ENCODE data around the gene PRF1.
"Not testable (repeated sequence)": the region's sequence is repeated elsewhere in the genome, so short reads cannot be mapped to it uniquely, and the experiment has no call there.

Gene PRF1

DNA sequence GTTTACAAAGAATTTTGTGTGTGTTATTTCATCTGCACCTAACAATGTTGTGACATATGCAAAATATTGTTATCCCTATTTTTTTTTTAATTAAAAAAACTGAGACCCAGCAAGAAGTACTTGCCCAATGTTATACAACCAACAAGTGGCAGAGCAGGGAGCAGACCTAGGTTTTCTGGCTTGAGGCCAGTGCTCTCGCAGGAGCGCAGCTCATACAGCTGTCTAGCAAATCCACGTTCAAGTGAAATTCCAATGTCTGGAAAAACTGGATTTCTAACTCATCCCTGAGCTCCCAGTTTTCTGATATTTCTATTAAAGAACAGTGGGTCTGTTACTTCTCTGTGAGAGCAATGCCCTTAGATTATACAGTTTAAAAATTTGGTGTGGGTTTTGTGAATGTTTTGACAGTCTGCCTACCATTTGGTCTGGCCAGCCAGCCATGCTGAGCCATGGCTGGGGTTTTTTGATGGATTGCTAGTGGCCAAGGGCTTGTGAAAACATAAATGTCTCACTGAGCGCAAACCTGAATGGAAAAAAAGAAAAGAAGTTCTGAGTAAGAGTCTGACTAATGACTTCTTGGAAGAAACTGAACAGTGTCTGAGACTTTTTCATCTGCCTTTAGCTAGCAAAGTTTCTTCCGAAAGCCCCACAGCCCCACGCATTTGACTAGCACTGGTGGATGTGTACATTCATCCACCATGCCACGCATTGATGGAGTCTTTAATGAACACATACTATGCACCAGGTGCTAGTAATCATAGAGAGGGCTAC lies 15.4 kb upstream of the PRF1 start:
- DNase-seq (ENCODE audit: low read depth in 2 of 2): no peak

DNA sequence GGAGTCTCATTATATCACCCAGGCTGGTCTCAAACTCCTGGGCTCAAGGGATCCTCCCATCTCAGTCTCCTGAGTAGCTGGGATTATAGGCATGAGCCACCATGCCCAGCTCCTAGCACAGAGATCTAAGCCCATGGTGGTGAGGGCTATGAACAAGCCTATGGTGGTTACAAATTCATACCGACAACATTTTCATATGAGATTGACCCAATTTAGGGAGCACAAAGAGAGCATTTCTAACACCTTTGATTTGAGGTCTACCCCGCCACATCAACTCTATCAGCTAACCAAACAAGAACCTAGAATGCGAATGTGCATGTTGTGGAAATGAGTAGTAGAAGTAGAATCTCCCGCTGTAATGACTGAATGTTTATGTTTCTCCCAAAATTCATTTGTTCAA lies 14.2 kb upstream of the PRF1 start:
- DNase-seq (ENCODE audit: low read depth in 2 of 2): no peak

DNA sequence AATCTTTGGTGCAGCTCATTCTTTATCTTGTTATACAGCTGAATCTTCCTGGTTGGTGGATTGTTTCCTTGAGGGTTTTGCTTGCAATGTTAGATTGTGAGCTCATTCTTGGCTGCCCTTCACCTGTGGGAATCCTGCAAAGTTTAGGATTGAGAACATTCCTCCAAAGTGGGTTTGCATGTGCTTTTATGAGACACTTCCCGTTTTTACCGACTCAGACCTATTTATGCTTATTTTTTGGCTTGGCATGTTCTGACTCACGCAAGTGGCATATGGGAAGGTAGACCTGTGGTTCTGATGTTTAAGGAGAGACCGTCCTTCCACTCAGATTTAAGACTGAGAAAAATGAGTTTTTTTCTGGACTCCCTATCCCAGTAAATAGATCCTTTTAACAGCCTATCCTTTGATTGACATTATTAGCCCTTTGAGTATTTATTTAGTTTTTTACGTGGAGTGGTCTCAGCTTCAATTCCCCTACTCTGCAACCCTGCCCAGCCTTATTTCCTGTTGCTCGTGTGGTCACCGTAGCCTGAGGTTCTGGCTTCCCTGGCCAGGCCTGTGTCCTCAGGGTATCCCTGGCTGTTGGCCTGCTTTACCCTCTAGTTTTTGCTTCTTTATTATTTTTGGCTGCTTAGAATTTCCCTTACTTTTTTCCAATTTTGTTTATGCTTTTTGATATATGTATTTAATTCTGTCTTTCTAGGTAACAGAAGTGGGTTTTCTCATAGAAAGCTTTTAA lies 13.4 kb upstream of the PRF1 start:
- DNase-seq (ENCODE audit: low read depth in 2 of 2): no peak

DNA sequence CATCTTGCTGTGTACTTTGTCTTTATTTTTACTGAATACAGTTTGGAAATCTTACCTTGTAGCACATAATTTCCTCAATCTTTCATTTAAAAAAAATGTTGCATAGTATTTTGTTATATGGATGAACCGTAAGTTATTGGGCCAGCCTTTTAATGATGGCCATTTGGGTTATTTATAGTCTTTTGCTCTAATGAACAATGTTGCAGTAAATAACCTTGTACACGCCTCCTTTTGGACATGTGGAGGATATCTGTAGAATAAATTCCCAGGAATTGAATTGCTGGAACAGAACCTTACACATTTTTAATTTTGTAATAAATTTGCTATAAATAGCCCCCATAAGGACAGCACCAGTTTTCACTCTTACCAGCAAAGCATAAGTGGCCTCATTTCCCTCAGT lies 12.7 kb upstream of the PRF1 start:
- no peak for DNase-seq (ENCODE audit: low read depth in 2 of 2)

DNA sequence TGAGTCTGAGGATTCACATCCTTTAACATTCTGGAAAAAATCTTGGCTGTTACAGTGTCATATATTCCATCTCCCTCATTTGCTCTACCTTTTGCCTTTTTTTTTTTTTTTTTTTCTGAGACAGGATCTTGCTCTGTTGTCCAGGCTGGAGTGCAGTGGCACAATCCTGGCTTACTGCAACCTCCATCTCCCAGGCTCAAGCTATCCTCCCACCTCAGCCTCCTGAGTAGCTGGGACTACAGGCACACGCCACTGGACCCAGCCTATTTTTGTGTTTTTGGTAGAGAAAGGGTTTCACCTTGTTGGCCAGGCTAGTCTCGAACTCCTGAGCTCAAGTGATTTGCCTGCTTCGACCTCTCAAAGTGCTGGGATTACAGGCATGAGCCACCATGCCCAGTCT lies 11.8 kb upstream of the PRF1 start:
- not testable (repeated sequence) for DNase-seq (ENCODE audit: low read depth in 2 of 2)

DNA sequence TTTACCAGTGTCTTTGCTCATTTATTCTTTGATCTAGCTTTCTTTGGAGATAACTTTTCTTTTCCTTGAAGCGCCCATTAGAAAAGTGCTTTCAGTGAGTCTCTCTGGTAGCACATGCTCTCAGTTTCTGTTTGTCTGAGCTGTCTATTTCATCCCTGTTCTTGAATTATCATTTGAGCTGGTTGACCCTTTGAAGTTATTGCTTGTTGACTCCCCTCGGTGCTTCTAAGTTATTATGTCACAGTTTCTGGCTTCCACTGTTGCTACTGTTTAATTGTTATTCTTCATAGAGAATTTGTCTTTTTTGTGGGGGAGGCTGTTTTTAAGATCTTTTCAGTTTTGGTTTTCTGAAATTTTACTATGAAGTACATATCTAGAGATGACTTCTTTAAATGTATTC lies 11.4 kb upstream of the PRF1 start:
- no peak for DNase-seq (ENCODE audit: low read depth in 2 of 2)

DNA sequence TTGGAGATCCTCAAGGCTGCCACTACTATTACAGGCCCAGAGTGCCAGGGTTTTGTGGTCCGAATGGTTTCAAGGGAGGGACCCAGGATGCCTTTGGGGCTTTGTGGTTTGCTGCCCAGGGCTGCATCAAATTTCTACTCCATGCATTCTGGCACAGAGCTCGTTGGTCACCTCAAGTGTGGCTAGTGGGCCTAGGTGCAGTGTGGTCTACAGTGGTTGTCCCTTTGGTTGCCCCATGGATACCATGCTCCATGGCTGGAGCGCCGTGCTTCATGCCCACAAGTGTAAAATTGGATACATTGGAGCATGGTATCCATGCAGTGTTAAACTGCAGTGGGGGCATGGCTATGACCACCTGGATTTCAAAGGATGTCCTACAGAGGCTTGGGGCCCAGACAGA lies 5.4 kb upstream of the PRF1 start:
- DNase-seq (ENCODE audit: low read depth in 2 of 2): no peak

DNA sequence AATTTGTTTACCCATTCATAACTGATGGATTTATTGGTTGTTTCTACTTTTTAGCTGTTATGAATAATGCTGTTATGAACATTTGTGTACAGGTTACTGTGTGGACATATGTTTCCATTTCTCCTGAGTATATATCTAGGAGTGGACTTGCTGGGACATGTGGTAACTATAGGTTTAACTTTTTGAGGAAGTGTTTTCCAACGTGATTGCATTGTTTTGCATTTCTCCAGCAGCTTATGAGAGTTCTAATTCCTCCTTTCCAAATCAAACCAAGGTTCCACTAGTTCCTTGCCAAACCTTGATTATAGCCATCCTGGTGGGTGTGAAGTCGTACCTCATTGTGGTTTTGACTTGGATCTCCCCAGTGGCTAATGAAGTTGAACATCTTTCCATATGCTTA lies 2.6 kb upstream of the PRF1 start:
- no peak for DNase-seq (ENCODE audit: low read depth in 2 of 2)

DNA sequence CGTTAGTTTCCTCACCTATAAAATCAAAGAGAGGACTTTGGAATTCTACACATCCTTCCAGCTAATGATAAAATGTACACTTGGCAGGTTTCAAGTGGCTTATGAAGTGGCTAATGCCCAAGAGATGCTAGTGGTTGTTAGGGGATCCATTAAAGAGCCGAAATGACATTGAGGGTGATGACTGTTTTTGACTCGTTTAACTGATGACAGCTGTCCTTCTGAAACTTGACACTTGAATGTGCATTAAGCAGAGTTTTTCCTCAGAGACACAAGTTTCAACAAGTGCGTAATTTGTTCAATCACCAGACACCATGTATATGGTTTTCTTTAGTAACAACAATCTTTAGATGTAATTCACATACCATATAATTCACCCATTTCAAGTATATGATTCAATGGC lies 1.6 kb upstream of the PRF1 start:
- no peak for DNase-seq (ENCODE audit: low read depth in 2 of 2)

DNA sequence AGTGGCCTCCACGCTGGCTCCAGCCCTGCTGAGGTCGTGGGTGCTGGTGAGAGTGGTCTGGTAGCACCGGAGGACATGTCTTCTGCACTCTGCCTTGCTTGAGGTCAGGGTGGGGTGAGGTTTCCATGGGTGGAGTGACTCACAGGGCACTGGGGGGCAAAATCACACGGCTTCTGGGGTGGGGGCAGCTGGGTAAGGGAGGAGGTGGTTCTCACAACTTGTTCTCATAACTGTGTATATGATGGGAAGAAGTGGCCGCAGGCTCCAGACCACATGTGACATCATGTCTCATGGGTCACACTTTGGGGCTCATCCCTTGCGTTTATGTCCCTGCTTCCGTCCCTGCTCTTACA lies 884 bp upstream of the PRF1 start:
- peak; percentile 53 to 63 for DNase-seq (ENCODE audit: low read depth in 2 of 2)

DNA sequence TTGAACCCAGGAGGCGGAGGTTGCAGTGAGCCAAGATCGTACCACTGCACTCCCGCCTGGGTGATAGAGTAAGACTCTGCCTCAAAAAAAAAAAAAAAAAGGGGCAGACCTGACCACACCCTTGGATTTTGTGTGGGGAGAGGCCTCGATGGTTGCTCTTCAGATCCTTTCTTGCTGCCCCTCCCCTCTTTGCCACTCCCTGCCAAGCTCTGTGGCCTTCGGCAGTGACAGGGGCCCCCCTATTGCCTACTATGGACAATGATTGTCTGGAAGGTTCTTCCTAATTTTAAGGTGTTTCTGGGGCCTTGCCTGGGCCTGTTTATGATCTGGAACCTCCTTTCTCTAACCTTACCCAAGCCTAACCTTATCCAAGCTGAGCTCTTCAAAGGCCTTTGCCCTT lies 795 bp downstream of the PRF1 start:
- no peak for DNase-seq (ENCODE audit: low read depth in 2 of 2)

DNA sequence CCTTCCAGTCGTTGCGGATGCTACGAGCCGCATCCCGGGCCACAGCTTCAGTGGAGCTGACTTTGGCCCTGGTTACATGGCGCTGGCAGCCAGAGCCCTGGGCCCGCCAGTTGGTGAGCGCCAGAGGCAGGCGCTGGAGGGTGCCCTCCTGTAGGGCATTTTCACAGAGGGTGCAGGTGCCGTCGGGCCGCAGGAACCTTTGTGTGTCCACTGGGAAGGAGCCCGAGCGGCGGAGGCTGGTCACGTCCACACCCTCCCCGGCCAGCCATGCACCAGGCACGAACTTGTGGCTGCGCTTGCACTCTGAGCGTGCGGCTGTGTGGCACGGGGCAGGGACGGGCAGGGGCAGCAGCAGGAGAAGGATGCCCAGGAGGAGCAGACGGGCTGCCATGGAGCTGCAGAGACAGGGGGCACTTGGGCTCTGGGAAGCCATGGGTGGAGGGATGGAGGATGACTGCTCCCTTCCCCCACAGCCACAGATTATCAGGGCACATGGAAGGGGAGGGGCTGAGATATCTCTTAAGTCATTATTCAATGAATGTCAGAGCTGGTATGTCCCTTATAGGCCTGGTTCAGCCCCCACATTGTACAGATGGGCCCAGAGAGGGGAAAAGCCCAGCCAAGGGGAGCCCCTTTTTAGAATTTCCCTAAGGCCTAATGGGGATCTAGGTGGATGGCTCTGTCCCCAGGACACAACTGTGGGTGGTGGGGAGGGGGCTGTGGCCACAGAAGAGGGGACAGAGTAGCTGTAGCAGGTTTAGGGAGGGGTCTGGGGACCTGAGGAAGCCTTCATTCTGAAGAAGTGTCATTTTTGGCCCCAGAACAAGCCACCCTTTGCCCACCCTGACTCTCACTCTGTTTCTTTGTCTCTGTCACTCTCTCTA lies 1.8 kb downstream of the PRF1 start:
- DNase-seq (ENCODE audit: low read depth in 2 of 2): no peak

DNA sequence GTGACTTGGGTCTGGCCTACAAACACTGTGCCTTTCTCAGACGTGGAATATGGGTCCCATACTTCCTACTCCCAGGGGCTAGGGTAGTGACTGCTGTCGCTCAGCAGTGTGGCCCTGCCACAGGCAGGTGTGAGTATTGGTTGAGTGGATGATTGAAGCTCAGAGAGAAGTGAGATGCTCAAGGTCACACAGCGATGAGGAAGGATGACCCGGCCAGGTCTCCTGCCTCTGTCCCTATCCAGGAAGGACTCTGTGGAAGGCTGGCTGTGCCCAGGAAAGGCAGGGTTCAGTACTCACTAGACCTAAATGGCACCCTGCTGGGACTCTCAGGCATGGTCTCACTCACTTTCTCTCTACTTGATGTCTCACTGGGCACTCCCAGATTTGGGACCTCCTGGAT lies 2.8 kb downstream of the PRF1 start:
- no peak for DNase-seq (ENCODE audit: low read depth in 2 of 2)

DNA sequence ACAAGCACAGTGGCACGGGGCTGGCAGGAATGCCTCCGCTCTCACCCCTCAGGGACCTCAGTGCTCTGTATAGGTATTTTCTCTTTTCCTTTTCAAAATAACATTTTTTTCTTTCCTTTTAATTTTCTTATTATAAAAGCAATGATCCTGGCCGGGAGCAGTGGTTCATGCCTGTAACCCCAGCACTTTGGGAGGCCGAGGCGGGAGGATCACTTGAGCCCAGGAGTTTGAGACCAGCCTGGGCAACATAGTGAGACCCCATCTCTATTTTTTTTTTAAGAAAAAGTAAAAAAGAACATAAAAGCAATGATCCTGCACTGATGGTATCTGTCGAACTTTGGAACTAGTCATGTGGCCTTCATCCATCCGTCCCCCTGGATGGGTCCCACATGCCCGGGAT lies 3.2 kb downstream of the PRF1 start:
- DNase-seq (ENCODE audit: low read depth in 2 of 2): no peak

DNA sequence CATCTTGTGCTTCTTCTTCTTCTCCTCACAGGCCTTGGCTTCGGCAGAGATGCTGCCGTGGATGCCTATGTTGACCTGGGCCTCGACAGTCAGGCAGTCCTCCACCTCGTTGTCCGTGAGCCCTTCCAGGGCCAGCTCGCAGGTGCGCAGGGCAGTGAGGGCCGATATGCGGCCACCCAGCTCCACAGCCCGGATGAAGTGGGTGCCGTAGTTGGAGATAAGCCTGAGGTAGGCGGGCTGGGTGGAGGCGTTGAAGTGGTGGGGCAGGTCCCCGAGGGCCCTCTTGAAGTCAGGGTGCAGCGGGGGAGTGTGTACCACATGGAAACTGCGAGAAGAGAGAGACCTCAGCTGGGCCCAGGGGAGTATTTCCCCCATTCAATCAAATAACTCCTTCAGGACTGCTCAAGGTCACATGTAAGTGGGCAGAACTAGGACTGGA lies 3.7 kb downstream of the PRF1 start:
- DNase-seq (ENCODE audit: low read depth in 2 of 2): no peak

DNA sequence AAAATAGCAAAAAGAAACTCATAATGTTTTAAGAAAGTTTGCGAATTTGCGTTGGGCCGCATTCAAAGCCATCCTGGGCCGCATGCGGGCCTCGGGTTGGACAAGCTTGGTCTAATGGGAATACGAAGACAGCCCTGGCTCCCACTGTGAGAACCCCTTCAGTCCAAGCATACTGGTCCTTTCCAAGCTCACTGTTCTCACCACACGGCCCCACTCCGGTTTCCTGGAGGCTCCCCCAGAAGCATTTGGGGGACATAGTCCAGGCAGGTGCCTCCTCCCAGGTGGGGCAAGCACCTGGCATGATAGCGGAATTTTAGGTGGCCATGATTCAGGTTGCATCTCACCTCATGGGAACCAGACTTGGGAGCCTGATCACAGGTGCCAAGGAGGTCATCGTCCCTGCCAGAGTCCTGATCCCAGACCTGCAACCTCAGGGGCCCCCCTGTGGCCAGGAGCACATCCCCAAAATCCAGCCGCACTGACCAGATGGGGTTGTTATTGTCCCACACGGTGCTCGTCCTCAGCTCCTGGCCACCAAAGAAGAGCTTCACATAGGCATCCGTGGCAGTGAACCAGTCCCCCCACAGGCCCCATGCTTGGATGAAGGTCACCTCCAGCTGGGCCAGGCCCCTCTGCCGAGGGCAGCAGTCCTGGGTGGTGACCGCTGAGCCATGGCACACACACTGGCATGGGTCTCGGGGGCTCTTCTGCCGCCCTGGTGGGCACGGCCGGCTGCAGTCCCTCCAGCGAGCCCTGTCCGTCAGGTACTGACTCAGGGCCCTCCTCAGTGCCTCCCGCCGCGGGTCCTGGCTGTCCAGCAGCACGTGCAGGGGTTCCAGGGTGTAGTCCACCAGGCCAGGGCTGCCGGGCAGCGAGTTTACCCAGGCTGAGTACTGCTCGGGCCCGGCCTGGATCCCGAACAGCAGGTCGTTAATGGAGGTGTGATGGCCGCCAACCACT lies 4.4 kb downstream of the PRF1 start:
- DNase-seq (ENCODE audit: low read depth in 2 of 2): no peak

DNA sequence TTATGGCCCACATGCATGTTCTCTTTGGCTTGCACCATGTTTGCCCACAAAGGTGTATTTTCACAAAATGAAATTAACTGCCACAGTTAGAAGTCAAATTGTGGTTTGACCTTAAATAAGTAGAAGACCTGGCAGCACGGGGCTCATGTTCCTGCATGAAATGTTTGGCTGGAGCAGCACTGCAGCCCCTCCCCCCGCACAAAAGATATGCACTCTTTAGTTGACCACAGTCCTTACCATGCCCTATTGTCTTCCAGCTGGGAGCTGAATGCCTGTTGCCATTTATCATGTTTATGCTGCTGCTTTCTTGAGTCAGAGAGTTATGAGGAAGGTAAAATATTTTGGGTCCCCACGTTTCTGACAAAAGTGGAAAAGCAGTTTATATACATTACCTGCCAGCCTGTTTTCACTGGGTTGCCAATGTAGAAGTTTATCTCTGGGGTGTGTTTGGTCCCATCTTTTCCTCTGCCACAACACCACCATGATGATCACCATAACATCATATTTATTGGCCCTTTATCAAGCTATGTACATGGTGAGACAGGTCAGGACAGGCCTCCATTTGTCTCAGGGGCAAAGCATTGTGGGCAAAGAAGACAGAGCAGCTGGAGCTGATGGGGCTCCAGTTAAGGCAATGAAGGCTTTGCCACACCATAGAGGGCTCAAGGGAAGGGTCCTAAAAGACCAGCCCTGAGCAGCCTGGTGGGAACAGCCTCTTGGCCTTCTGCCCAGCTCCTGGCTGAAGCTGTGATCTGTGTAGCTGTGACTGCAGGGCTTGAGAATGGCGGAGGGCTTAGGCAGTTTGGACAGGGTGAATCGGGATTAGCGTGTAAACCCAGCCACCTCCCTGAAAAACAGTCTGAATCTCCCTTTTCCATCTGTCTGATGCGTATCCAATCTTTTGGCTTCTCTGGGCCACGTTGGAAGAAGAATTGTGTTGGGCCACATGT lies 5.4 kb downstream of the PRF1 start:
- no peak for DNase-seq (ENCODE audit: low read depth in 2 of 2)

DNA sequence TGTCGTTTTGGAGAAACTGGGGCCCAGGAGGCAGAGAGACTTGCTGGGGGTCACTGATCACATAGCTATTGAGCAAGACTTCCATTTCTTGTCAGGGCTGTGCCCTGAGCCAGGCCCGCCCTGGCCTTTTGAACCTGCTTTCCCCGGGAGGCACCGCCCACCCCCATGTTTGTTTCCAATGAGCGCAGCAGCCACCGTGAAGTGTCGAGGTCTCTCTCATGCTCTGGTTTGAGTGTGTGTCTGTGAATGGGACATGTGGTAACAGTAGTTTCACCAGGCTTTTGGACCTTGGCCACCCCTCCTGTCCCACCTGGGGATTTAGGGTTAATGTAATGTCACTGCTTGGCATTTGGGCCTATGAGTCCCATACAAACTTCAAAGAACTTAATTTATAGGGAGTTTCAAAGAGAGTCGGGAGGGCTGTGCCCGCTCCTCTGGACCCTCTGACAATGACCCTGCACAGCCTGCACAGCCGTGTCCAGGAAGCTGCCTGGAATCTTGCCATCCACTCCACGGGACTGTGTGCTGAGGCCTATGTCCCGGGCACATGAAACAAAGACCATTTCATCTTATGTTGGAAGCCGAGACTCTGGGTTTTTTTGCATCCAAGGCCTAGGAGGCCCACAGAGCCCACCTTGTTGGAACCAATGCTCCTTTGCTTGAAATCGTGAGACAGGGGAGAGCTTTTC lies 6.3 kb downstream of the PRF1 start:
- no peak for DNase-seq (ENCODE audit: low read depth in 2 of 2)

DNA sequence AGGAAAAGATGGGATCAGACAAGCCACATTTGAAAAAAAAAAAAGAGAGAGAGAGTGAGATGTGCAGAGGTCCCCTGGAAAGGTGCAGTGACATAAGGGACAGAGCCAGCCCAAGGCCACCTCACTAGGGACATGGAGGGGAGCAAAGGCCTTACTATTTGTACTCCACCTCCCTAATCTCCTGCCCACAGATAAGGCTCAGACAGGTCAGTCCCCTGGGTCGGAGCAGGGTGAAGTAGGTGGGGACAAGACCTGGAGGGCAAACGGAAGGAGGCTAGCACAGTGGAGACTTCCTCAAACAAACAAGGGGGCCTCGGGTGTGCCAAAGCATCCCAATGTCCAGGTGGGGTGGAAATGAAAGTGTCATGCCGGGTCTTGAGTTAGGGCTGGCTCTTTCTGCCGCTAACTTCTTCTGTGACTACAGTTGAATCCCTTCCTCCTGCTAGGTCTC lies 7.0 kb downstream of the PRF1 start:
- no peak for DNase-seq (ENCODE audit: low read depth in 2 of 2)

DNA sequence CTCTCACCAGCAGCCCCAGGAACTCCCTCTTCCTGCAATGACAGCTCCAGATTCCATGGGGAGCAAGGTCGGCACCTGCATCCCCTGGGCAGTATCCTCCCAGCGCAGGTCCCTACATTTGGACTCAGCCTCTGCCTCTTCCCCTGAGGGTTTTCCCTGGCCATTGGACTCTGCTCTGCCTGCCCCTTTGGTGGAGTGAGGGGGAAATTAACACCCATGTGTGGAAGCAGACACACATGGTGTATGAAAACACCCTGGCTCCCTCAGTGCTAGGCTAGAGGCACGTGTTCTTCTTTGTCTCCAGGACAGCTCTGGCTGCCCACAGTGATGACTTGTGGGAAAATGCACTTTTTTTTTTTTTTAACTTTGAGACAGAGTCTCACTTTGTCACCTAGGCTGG lies 8.4 kb downstream of the PRF1 start:
- no peak for DNase-seq (ENCODE audit: low read depth in 2 of 2)

All from stimulated activated CD8-positive, alpha-beta memory T cell treated with anti-CD3 and anti-CD28 coated beads, Interleukin-15, amount 100 ng/mL, for 4 hours (primary cell).